Spleen (tissue), 11 donors: Measurements from ENCODE around the gene TBXAS1. TPM values are rescaled to one million over a fixed set of nuclear protein-coding genes. Genes with fewer than 3 reads are reported as not detected.

Experiments
- DNase-seq: peaks from one replicate; pipeline ENCODE4 v3.0.0-alpha.2; 2020
- H3K27ac ChIP-seq, 8 donors: fragments of 200-600 bp; sonication (generic) in 7 of 8; 1 replicate in 4 of 8; 2 replicates in 4 of 8; pipeline versions ENCODE4 v1.5.0 to v1.8.0; 2016 to 2021; ENCODE audit warnings: inconsistent platforms in 4 of 8, mild to moderate bottlenecking in 4 of 8, moderate library complexity in 1 of 8
- H3K27me3 ChIP-seq, 7 donors: fragments of 200-600 bp; sonication (generic) in 6 of 7; replicated peaks in 1 of 7; 1 replicate in 4 of 7; 2 replicates in 3 of 7; pipeline versions ENCODE4 v1.5.0 to v1.8.0; 2016 to 2021; ENCODE audit warnings: inconsistent platforms in 3 of 7, mild to moderate bottlenecking in 1 of 7
- H3K36me3 ChIP-seq, 6 donors: fragments of 200-600 bp; sonication (generic) in 5 of 6; 1 replicate in 4 of 6; 2 replicates in 2 of 6; pipeline versions ENCODE4 v1.5.0 to v1.8.0; 2016 to 2021; ENCODE audit warnings: inconsistent platforms in 2 of 6
- H3K4me1 ChIP-seq, 6 donors: fragments of 200-600 bp; sonication (generic) in 5 of 6; 1 replicate in 3 of 6; 2 replicates in 3 of 6; pipeline versions ENCODE4 v1.5.0 to v1.8.0; 2016 to 2021; ENCODE audit warnings: inconsistent platforms in 3 of 6
- H3K4me3 ChIP-seq, 8 donors: fragments of 200-600 bp; sonication (generic) in 7 of 8; 1 replicate in 4 of 8; 2 replicates in 4 of 8; pipeline versions ENCODE4 v1.5.0 to v1.8.0; 2016 to 2021; ENCODE audit warnings: inconsistent platforms in 4 of 8, mild to moderate bottlenecking in 4 of 8, moderate library complexity in 2 of 8
- H3K9me3 ChIP-seq, 8 donors: fragments of 200-600 bp; sonication (generic) in 7 of 8; 1 replicate in 4 of 8; 2 replicates in 4 of 8; pipeline versions ENCODE4 v1.5.0 to v1.8.0; 2016 to 2021; ENCODE audit warnings: inconsistent platforms in 4 of 8
- CTCF ChIP-seq, 11 experiments: fragments of 200-600 bp in 7 of 11; fragments of 450-650 bp in 4 of 11; sonication (generic) in 4 of 11; IDR thresholded peaks in 8 of 11; conservative IDR thresholded peaks in 3 of 11; 1 replicate in 7 of 11; 2 replicates in 4 of 11; pipeline versions ENCODE4 v1.4.0 to v1.8.0; 2016 to 2021; ENCODE audit warnings: antibody characterized with exemption in 11 of 11, inconsistent platforms in 4 of 11, mild to moderate bottlenecking in 1 of 11
- POLR2A ChIP-seq, 3 donors: fragments of 450-650 bp; IDR thresholded peaks; one replicate each; pipeline ENCODE4 v1.5.1; 2017; ENCODE audit warnings: antibody characterized with exemption in 3 of 3, mild to moderate bottlenecking in 1 of 3
- POLR2AphosphoS5 ChIP-seq, 3 donors: sonication (generic); formaldehyde crosslinking; IDR thresholded peaks; one replicate each; pipeline ENCODE4 v1.5.1; 2017; ENCODE audit warnings: antibody characterized with exemption in 3 of 3
- WGBS, 5 donors: extraction: QIAGEN DNeasy Blood & Tissue Kit in 3 of 5; methylation state at CpG; one replicate each; pipeline versions ENCODE4 v1.1.5 to v1.1.7; 2013 to 2018; 5-methylcytosine and 5-hydroxymethylcytosine counted together
- intact Hi-C: fragments of 100-400 bp; cut with DNase I; formaldehyde crosslinking; loops from one replicate; pipeline ENCODE4 v1.15.0; 2023; ENCODE audit warnings: low total_unique reads
- polyA plus RNA-seq, 3 donors: library from polyadenylated mRNA; stranded (reverse); fragments of 200-250 nt; gene quantifications; one replicate each; pipeline ENCODE4 v1.2.1, GENCODE V29; 2013
- total RNA-seq, 7 donors: library from RNA; depleted of rRNA in 3 of 7; stranded (reverse); fragments of >200 nt in 3 of 7; fragmentation: NEBNext Ultra II Directional in 4 of 7; extraction: Animal tissue kit (Norgen Biotek cat#: 25700) in 4 of 7; gene quantifications; one replicate each; pipeline versions ENCODE4 v1.1.0 to v1.2.1, GENCODE V29; 2016 to 2021
- donor health status: healthy with polysubstance abuse.
- donor health status: DM: no; HTN: no; CAD: no; lungs with moderate emphysema.
- donor health status: DM: no; HTN: no; CAD: no.
- donor health status: Bipolar disorder and iron deficiency.
- donor health status: healthy.
- donor health status: DM: no; HTN: no; CAD: no.
- donor health status: DM: yes; HTN: yes; CAD: no.

TBXAS1 gene
- total and polyA plus RNA-seq, 10 donors = 19.8 to 287 (median 147) TPM

- TF ChIP-seq CTCF (IDR thresholded peaks at IDR 0.05 in 8 of 11, conservative IDR thresholded peaks at IDR 0.05 in 3 of 11) (no peak), POLR2A (IDR thresholded peaks at IDR 0.05) (no peak), POLR2AphosphoS5 (IDR thresholded peaks at IDR 0.05) (no peak)
- no peak overlapping the region for H3K27ac ChIP-seq
- WGBS, 5 donors = 78 to 85% (median 78%) methylated on average over 6 of the region's 6 CpGs
- no peak overlapping the region for H3K4me3 ChIP-seq
- intact Hi-C loops = no loop called here
- H3K27me3 ChIP-seq = no peaks in the 10 kb centered on the region
- H3K9me3 ChIP-seq = no peaks in the 10 kb centered on the region
- no peak for DNase-seq
- no peaks in the 10 kb centered on the region for H3K4me1 ChIP-seq
- H3K36me3 ChIP-seq = peaks cover 0 to 99% (median 11%) of the 10 kb centered on the region in 6 donors
Measured at GRCh38 chr7:139959285-139959628, 130.2 kb downstream of the TBXAS1 start.

GRCh38 chr7:139959718-139960117, 130.7 kb downstream of the TBXAS1 start:
- Histone ChIP-seq H3K9me3 (no peaks in the 10 kb centered on the region), H3K4me3 (no peak overlapping the region), H3K27me3 (no peaks in the 10 kb centered on the region), H3K36me3 (peaks cover 0 to 99% (median 11%) of the 10 kb centered on the region in 6 donors), H3K27ac (no peak overlapping the region), H3K4me1 (no peaks in the 10 kb centered on the region)
- intact Hi-C loops = no loop called here
- 63 to 80% (median 65%) methylated on average over 4 to 5 of the region's 5 CpGs for WGBS, 5 donors
- TF ChIP-seq POLR2A (IDR thresholded peaks at IDR 0.05) = no peak
- TF ChIP-seq POLR2AphosphoS5 (IDR thresholded peaks at IDR 0.05) = peak in 1 of 3 donors; percentile 59
- no peak for DNase-seq

GRCh38 chr7:139960157-139960556, 131.1 kb downstream of the TBXAS1 start:
- Histone ChIP-seq H3K27me3 (no peaks in the 10 kb centered on the region), H3K36me3 (peaks cover 0 to 99% (median 10%) of the 10 kb centered on the region in 6 donors), H3K4me1 (no peaks in the 10 kb centered on the region), H3K4me3 (no peak overlapping the region), H3K27ac (no peak overlapping the region), H3K9me3 (no peaks in the 10 kb centered on the region)
- intact Hi-C loops = no loop called here
- no peak for TF ChIP-seq CTCF (IDR thresholded peaks at IDR 0.05 in 8 of 11, conservative IDR thresholded peaks at IDR 0.05 in 3 of 11)
- no peak for DNase-seq
- WGBS, 5 donors = 91 to 94% (median 93%) methylated on average over 6 of the region's 6 CpGs

GRCh38 chr7:139965942-139966628, 137.0 kb downstream of the TBXAS1 start:
- 88 to 100% (median 96%) methylated on average over 4 of the region's 4 CpGs for WGBS, 5 donors
- no peak for TF ChIP-seq CTCF (IDR thresholded peaks at IDR 0.05 in 8 of 11, conservative IDR thresholded peaks at IDR 0.05 in 3 of 11)
- TF ChIP-seq POLR2AphosphoS5 (IDR thresholded peaks at IDR 0.05) = no peak
- no peak for TF ChIP-seq POLR2A (IDR thresholded peaks at IDR 0.05)
- intact Hi-C loops = no loop called here
- no peaks in the 10 kb centered on the region for H3K4me1 ChIP-seq
- no peaks in the 10 kb centered on the region for H3K9me3 ChIP-seq
- no peak overlapping the region for H3K4me3 ChIP-seq
- DNase-seq = no peak
- no peak overlapping the region for H3K27ac ChIP-seq
- peaks cover 0 to 100% (median 3%) of the 10 kb centered on the region in 6 donors for H3K36me3 ChIP-seq
- H3K27me3 ChIP-seq = no peaks in the 10 kb centered on the region
